H1 (cell line): ENCODE results near the gene KLHL40. TPM values are rescaled to one million over a fixed set of nuclear protein-coding genes. Genes with fewer than 3 reads are reported as not detected.

ENCODE experiments used
- CTCF ChIA-PET: fragments of 300-600 bp; sonication (Branson Sonifier 250); formaldehyde crosslinking; loops from one replicate; lab custom pipeline; 2021; ENCODE audit not compliant: partially characterized antibody; lab: Charles Lee
- POLR2A ChIA-PET: fragments of 300-600 bp; sonication (Branson Sonifier 250); formaldehyde crosslinking; loops from one replicate; lab custom pipeline; 2021; ENCODE audit warnings: inconsistent platforms; ENCODE audit not compliant: partially characterized antibody; lab: Charles Lee
- DNase-seq, 2 experiments: peaks; one replicate each; pipeline versions ENCODE4 v3.0.0 to v3.0.0-alpha.2; 2010 to 2022; ENCODE audit warnings: low spot score in 2 of 2, low read depth in 1 of 2, mixed read lengths in 1 of 2
- FAIRE-seq: peaks from 2 replicates; lab custom pipeline; 2011; peaks lifted over from hg19 to GRCh38; lab: Jason Lieb, UNC
- H2AFZ ChIP-seq: 2 replicates; pipeline ENCODE4 v1.8.1; 2012; ENCODE audit warnings: low read length, inconsistent platforms
- H2AK5ac ChIP-seq: 2 replicates; pipeline ENCODE4 v1.6.1; 2013; ENCODE audit warnings: low read depth, low read length
- H2BK120ac ChIP-seq: replicated peaks from 2 replicates; pipeline ENCODE3; 2013; ENCODE audit warnings: low read depth, low read length, inconsistent platforms
- H2BK12ac ChIP-seq: 2 replicates; pipeline ENCODE4 v1.6.1; 2013; ENCODE audit warnings: low read depth, low read length
- H2BK15ac ChIP-seq: 2 replicates; pipeline ENCODE4 v1.6.1; 2013; ENCODE audit warnings: low read length
- H2BK20ac ChIP-seq: 2 replicates; pipeline ENCODE4 v1.6.1; 2013; ENCODE audit warnings: low read length
- H2BK5ac ChIP-seq: 2 replicates; pipeline ENCODE4 v1.6.1; 2013; ENCODE audit warnings: low read depth, low read length
- H3K14ac ChIP-seq: 2 replicates; pipeline ENCODE4 v1.6.1; 2013; ENCODE audit warnings: inconsistent platforms; ENCODE audit not compliant: insufficient read length
- H3K18ac ChIP-seq: 2 replicates; pipeline ENCODE4 v1.6.1; 2013; ENCODE audit warnings: low read length; ENCODE audit errors: extremely low read depth
- H3K23ac ChIP-seq: 2 replicates; pipeline ENCODE4 v1.6.1; 2013; ENCODE audit warnings: inconsistent platforms; ENCODE audit not compliant: insufficient read length
- H3K23me2 ChIP-seq: 2 replicates; pipeline ENCODE4 v1.6.1; 2013; ENCODE audit warnings: low read depth, low read length
- H3K27ac ChIP-seq: 2 replicates; pipeline ENCODE4 v1.6.1; 2011; ENCODE audit warnings: low read depth, low read length, inconsistent platforms
- H3K27me3 ChIP-seq, 4 experiments: replicated peaks in 1 of 4; 1 replicate in 1 of 4; 2 replicates in 3 of 4; pipeline versions ENCODE4 v1.6.1 to v1.8.1; 2011 to 2013; ENCODE audit warnings: low read length in 3 of 4, mild to moderate bottlenecking in 3 of 4, inconsistent platforms in 2 of 4, mixed read lengths in 2 of 4, moderate library complexity in 1 of 4; ENCODE audit not compliant: control insufficient read depth in 3 of 4, insufficient read depth in 3 of 4; ENCODE audit errors: extremely low read depth in 1 of 4
- H3K36me3 ChIP-seq, 4 experiments: 2 replicates each; pipeline versions ENCODE4 v1.6.1 to v1.8.1; 2011 to 2013; ENCODE audit warnings: mild to moderate bottlenecking in 4 of 4, low read length in 3 of 4, moderate library complexity in 2 of 4, control low read depth in 1 of 4, inconsistent platforms in 1 of 4; ENCODE audit not compliant: insufficient read depth in 4 of 4, control insufficient read depth in 2 of 4
- H3K4ac ChIP-seq: replicated peaks from 2 replicates; pipeline ENCODE3; 2013; ENCODE audit warnings: low read length, low read depth, mixed read lengths, inconsistent platforms; ENCODE audit not compliant: insufficient read length
- H3K4me1 ChIP-seq, 4 experiments: replicated peaks in 1 of 4; 1 replicate in 1 of 4; 2 replicates in 3 of 4; pipeline versions ENCODE4 v1.6.1 to v1.8.1; 2011 to 2013; ENCODE audit warnings: low read length in 3 of 4, inconsistent platforms in 2 of 4, mixed read lengths in 1 of 4; ENCODE audit not compliant: insufficient read depth in 4 of 4, control insufficient read depth in 3 of 4
- H3K4me2 ChIP-seq, 2 experiments: 2 replicates each; pipeline versions ENCODE4 v1.6.1 to v1.8.1; 2011 to 2013; ENCODE audit warnings: low read depth in 2 of 2, low read length in 2 of 2, control low read depth in 1 of 2, inconsistent platforms in 1 of 2, mild to moderate bottlenecking in 1 of 2; ENCODE audit not compliant: insufficient read depth in 1 of 2
- H3K4me3 ChIP-seq, 4 experiments: fragments of 200-600, 300-600 bp in 1 of 4; sonication (generic), shearing (Covaris generic), sonication (Bioruptor Twin) in 1 of 4; 2 replicates each; pipeline versions ENCODE4 v1.5.1 to v1.8.1; 2011 to 2016; ENCODE audit warnings: low read length in 4 of 4, low read depth in 3 of 4, control low read depth in 2 of 4, inconsistent platforms in 2 of 4, mild to moderate bottlenecking in 2 of 4, mixed read lengths in 1 of 4, moderate library complexity in 1 of 4; ENCODE audit not compliant: insufficient read depth in 2 of 4; ENCODE audit errors: extremely low read depth in 1 of 4
- H3K56ac ChIP-seq: replicated peaks from 2 replicates; pipeline ENCODE3; 2013; ENCODE audit warnings: low read depth, mild to moderate bottlenecking, mixed read lengths, low read length, inconsistent platforms; ENCODE audit not compliant: insufficient read length
- H3K79me1 ChIP-seq: 2 replicates; pipeline ENCODE4 v1.6.1; 2013; ENCODE audit warnings: low read depth, low read length, control low read depth
- H3K79me2 ChIP-seq, 2 experiments: 2 replicates each; pipeline versions ENCODE4 v1.6.1 to v1.8.1; 2012 to 2013; ENCODE audit warnings: low read length in 2 of 2, mild to moderate bottlenecking in 2 of 2, inconsistent platforms in 1 of 2; ENCODE audit not compliant: insufficient read depth in 2 of 2, control insufficient read depth in 1 of 2
- H3K9ac ChIP-seq, 4 experiments: replicated peaks in 1 of 4; 1 replicate in 1 of 4; 2 replicates in 3 of 4; pipeline versions ENCODE4 v1.6.1 to v1.8.1; 2011 to 2013; ENCODE audit warnings: low read depth in 3 of 4, low read length in 3 of 4, control low read depth in 2 of 4, mild to moderate bottlenecking in 2 of 4, moderate library complexity in 2 of 4, inconsistent platforms in 1 of 4; ENCODE audit errors: extremely low read depth in 1 of 4
- H3K9me3 ChIP-seq, 2 experiments: 2 replicates each; pipeline versions ENCODE4 v1.6.1 to v1.8.1; 2012 to 2013; ENCODE audit warnings: mild to moderate bottlenecking in 2 of 2, moderate library complexity in 2 of 2, control low read depth in 1 of 2, inconsistent platforms in 1 of 2, low read depth in 1 of 2, low read length in 1 of 2, mixed read lengths in 1 of 2; ENCODE audit not compliant: insufficient read depth in 2 of 2
- H4K20me1 ChIP-seq, 2 experiments: replicated peaks in 1 of 2; 2 replicates each; pipeline versions ENCODE3 to v1.8.1; 2011 to 2013; ENCODE audit warnings: inconsistent platforms in 2 of 2, low read length in 2 of 2, mild to moderate bottlenecking in 1 of 2; ENCODE audit not compliant: insufficient read depth in 2 of 2, control insufficient read depth in 1 of 2
- H4K5ac ChIP-seq: 2 replicates; pipeline ENCODE4 v1.6.1; 2013; ENCODE audit warnings: low read length, low read depth, mixed read lengths, inconsistent platforms; ENCODE audit not compliant: insufficient read length
- H4K8ac ChIP-seq: 2 replicates; pipeline ENCODE4 v1.8.0; 2013; ENCODE audit warnings: mild to moderate bottlenecking, moderate library complexity, low read length, inconsistent platforms; ENCODE audit not compliant: insufficient read depth; ENCODE audit errors: extremely low read depth
- H4K91ac ChIP-seq: replicated peaks from 2 replicates; pipeline ENCODE3; 2013; ENCODE audit warnings: low read length, mixed read lengths, inconsistent platforms; ENCODE audit not compliant: insufficient read length
- GTF2F1 ChIP-seq: IDR thresholded peaks from 2 replicates; pipeline ENCODE4 v1.6.1; 2012; ENCODE audit warnings: low read depth, low read length, improper control_type of control experiment, borderline replicate concordance
- MAFK ChIP-seq: IDR thresholded peaks from 2 replicates; pipeline ENCODE4 v1.6.1; 2012; ENCODE audit warnings: low read depth, mild to moderate bottlenecking, improper control_type of control experiment, low read length
- WGBS, 2 experiments: shearing (Covaris generic) in 1 of 2; methylation state at CpG; one replicate each; pipeline versions ENCODE4 v1.1.6 to v1.1.7; 2013 to 2015; ENCODE audit warnings: low lambda C conversion rate in 2 of 2, mixed read lengths in 2 of 2, inconsistent platforms in 1 of 2, low coverage in 1 of 2, missing lambda C conversion rate in 1 of 2; ENCODE audit not compliant: insufficient replicate concordance in 2 of 2, insufficient coverage in 1 of 2, insufficient read length in 1 of 2; ENCODE audit errors: extremely low coverage in 1 of 2, missing lambda C conversion rate in 1 of 2; 5-methylcytosine and 5-hydroxymethylcytosine counted together
- polyA plus RNA-seq, 7 experiments: library from polyadenylated mRNA; depleted of rRNA in 3 of 7; stranded (reverse) in 5 of 7; unstranded in 2 of 7; fragments of >200 nt in 5 of 7; fragments of 200-250 nt in 2 of 7; gene quantifications; 1 replicate in 5 of 7; 2 replicates in 1 of 7; 4 replicates in 1 of 7; pipeline versions ENCODE4 v1.2.1 to v1.2.3, GENCODE V29; 2011 to 2013; ENCODE audit warnings: missing spikeins in 2 of 7, mixed read lengths in 2 of 7
- total RNA-seq: library from RNA; stranded (reverse); fragmentation: NEBNext Ultra II Directional; extraction: Animal tissue kit (Norgen Biotek cat#: 25700); gene quantifications from 2 replicates; pipeline ENCODE4 v1.2.1, GENCODE V29; 2021

The KLHL40 gene
- total and polyA plus RNA-seq, 2 of the 8 experiments (the other 6 are each of a cell fraction or from before 2014, with no cell fraction given): 0.02 TPM; not detected in 1

DNA sequence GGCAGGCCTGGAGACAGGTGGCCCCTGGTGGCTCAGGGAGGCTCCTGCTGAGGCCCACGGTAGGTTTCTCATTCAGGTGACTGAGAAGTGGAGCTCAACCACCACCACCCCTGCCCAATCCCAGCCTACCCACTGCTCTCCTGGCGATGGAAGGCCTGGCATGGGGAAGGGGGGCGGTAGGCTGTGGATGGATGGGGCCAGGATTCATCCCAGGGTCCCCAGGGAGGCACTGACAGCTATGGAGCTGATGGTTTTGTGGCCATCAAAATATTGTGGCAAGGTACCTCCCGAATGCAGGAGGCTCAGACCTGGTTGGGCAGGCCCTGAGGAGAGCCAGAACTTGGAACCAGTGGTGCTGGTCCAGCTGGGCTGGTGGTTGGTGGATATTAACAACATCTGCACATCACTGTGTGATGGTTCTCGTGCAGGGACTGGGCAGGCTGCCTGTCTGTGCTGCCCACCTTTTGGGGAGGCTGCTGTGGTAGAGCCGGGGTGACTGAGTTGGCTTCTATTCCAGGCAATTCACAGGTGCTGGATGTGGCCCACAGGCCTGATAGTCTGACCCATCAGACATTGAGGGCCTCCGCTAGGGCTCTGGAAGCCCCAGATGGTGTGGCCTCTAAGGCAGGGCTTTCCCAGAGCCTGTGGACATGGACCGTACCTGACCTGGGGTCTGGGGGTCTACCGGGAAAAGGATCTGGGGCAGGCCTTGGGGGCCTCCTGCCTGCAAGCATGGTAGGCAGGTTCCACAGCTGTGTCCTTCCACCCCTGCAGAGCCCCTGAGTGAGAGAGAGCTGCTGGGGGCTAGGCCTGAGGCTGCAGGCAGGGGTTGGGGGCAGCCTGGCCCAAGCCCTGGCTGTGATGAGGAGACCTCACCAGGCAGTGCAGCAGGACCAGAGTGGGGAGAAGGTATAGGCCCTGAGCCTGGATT is 28.4 kb upstream of the KLHL40 start:
- no peak for DNase-seq
- H3K56ac ChIP-seq: no peak overlapping the region
- H4K20me1 ChIP-seq: peaks cover under 1 to 1% of the 10 kb centered on the region in 2 experiments
- no peak overlapping the region; the same call in 1 of the 2 replicates for H2BK5ac ChIP-seq
- H2BK15ac ChIP-seq: peak overlapping the region; percentile 61; the same call in 1 of the 2 replicates
- H3K79me1 ChIP-seq: no peaks in the 10 kb centered on the region
- H2BK12ac ChIP-seq: peak overlapping the region; percentile 93; the same call in 1 of the 2 replicates
- no peak overlapping the region for H3K4ac ChIP-seq
- no peak overlapping the region for H4K91ac ChIP-seq
- POLR2A ChIA-PET: interaction anchor here (0.8 to 2.6 kb wide), 5 partner anchors 9 to 65 kb away, joined by 3 to 6 read pairs (median 3); no protein-coding TSS in a partner anchor
- H4K8ac ChIP-seq: no peak overlapping the region
- H2BK120ac ChIP-seq: no peak overlapping the region
- no peak overlapping the region for H2AFZ ChIP-seq
- no peaks in the 10 kb centered on the region for H3K79me2 ChIP-seq
- no peak overlapping the region for H2BK20ac ChIP-seq
- H3K4me2 ChIP-seq: no peak overlapping the region
- 93% methylated on average over 9 of the region's 9 CpGs; no CpG with 5 or more reads in 1 of the 2 experiments for WGBS, 2 experiments
- no peaks in the 10 kb centered on the region; a peak in 1 of 8 replicates for H3K36me3 ChIP-seq
- H3K23me2 ChIP-seq: peaks cover 3% of the 10 kb centered on the region; the same call in 1 of the 2 replicates
- H3K4me3 ChIP-seq: no peak overlapping the region
- H3K14ac ChIP-seq: no peak overlapping the region
- no peaks in the 10 kb centered on the region for H3K9me3 ChIP-seq
- H3K27ac ChIP-seq: no peak overlapping the region
- CTCF ChIA-PET: interaction anchor here (0.8 to 7.0 kb wide), 4 partner anchors 9 to 99 kb away, joined by 4 to 54 read pairs (median 18); no protein-coding TSS in a partner anchor
- no peak overlapping the region for H3K9ac ChIP-seq
- no peak overlapping the region for H3K23ac ChIP-seq
- no peaks in the 10 kb centered on the region for H3K27me3 ChIP-seq
- no peak overlapping the region for H4K5ac ChIP-seq
- FAIRE-seq: no peak
- peak overlapping the region; percentile 71; the same call in 1 of the 2 replicates for H3K18ac ChIP-seq
- peaks cover 6 to 28% (median 24%) of the 10 kb centered on the region in 4 experiments for H3K4me1 ChIP-seq
- H2AK5ac ChIP-seq: peak overlapping the region; percentile 82; the same call in 1 of the 2 replicates
- TF ChIP-seq GTF2F1 (no peak), MAFK (no peak)
